GM21390 (cell line): ENCODE measurements around the gene NR1D2.
"Not testable (repeated sequence)": the region's sequence is repeated elsewhere in the genome, so short reads cannot be mapped to it uniquely, and the experiment has no call there.

Experiments used
- ATAC-seq: cut with Tn5 transposase; IDR thresholded peaks from one replicate; pipeline ENCODE4 v1.9.1; 2021; ENCODE audit not compliant: unreplicated experiment

The NR1D2 gene

DNA sequence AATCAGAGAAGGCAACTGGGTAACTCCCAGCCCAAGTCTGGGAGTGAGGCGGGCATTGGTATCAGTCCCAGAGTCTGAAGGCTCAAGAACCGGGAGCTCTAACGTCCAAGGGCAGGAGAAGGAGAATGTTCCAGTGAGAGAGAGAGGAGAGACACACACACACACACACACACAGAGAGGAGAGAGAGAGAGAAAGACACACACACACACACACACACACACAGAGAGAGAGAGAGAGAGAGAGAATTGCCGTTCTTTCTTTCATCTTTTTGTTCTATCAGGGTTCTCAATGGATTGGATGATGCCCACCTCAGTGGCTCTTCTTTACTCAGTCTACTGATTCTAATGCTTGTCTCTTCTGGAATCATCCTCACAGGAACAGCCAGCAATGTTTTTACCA lies 57.0 kb downstream of the NR1D2 start:
- no peak for ATAC-seq

- no peak for ATAC-seq
Observed at GRCh38 chr3:24003466-24003865, 58.4 kb downstream of the NR1D2 start.

GRCh38 chr3:24004171-24004938 lies 59.3 kb downstream of the NR1D2 start:
- ATAC-seq = peak; percentile 93

- no peak for ATAC-seq
Observed at GRCh38 chr3:24005669-24006068, 60.6 kb downstream of the NR1D2 start.

GRCh38 chr3:24010834-24011233 lies 65.7 kb downstream of the NR1D2 start:
- not testable (repeated sequence) for ATAC-seq

GRCh38 chr3:24012589-24013269 lies 67.6 kb downstream of the NR1D2 start:
- peak; percentile 68 for ATAC-seq

DNA sequence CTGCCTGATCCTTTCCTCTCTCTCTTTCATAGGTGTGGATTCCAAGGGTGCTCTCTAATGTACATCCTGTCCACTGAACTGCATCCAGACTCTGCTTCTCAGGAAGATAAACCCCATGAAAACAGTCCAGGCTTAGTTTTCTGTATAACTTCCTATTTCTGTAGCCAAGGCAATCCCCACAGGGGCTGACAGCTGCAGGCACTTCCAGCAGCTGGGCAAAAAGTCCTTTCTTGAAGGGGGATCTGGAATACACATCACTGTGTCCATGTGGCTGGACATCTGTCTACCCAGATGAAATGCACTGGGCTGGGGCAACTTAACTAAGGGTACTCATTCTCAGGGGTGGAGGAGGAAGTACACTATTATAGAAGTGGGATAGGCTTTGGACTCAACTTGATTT lies 72.2 kb downstream of the NR1D2 start:
- no peak for ATAC-seq

DNA sequence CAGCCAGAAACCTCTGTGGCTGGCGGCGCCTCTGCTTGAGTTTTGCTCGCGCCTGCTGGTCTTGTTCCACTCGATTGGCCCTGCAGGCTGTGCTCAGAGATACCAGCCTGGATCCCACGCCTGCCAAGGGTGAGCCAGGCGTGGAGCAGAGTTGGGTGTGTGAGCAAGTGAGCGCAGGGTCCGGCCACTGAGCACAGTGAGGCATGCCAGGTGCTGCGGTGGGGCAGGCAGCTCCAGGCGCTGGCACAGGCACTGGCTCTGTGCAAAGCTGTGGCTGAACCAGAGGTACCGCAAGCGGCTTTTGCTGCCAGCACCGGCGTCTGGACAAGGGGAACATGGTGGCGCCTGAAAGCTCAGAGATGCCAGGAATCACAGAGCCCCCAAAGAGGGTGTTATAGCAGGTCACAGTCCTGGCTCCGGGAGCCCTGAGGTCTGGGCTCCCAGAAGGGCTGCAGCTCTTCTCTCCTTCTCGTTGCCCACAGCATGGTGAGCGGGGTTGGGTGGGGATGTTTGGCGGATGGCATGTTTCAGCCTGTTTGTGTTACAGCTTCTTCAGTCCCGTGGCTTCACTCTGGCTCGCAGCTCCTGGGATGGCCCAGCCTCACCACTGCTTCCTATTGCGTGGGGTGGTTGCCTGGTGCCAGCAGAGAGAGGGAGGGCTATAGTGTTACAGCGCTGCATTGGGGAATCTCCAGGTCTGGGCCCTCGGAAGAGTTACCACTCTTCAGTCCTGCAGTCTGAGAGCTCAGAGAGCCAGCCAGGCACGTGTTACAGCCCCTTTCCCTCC lies 73.9 kb downstream of the NR1D2 start:
- ATAC-seq = no peak

GRCh38 chr3:24019585-24019984 lies 74.5 kb downstream of the NR1D2 start:
- ATAC-seq = no peak

DNA sequence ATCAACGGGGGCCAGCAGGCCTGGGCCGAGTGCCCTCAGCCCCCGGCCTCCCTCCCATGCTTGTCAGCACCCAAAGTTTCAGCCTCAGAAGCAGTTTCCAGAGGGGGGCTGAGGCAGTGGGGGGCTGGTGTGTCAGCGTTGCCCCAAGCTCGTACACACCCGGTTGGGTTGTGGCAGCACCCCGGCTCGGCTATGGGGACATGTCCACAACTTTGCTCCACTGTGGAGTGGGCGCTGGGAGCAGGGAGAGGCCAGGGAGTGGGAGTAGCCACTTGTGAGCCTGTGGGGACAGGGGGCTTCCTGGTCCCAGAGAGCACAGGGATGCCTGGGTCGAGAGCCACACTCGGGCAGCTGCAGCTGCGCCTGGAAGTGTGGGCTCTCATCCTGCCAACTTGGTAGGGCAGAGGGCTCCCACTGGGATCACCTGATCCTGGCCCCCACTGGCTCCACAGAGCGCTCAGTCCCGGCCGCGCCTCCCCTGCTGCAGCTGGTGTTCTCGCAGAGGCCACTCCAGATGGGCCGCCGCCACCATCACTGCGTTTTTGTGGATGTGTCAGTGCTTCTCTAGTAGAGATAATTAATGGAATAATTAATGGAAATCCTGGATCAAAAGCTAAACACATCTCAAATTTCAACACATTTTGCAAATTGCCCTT lies 75.1 kb downstream of the NR1D2 start:
- ATAC-seq = no peak

- no peak for ATAC-seq
Observed at GRCh38 chr3:24023197-24023596, 78.1 kb downstream of the NR1D2 start.

- no peak for ATAC-seq
Observed at GRCh38 chr3:24025805-24026204, 80.7 kb downstream of the NR1D2 start.

DNA sequence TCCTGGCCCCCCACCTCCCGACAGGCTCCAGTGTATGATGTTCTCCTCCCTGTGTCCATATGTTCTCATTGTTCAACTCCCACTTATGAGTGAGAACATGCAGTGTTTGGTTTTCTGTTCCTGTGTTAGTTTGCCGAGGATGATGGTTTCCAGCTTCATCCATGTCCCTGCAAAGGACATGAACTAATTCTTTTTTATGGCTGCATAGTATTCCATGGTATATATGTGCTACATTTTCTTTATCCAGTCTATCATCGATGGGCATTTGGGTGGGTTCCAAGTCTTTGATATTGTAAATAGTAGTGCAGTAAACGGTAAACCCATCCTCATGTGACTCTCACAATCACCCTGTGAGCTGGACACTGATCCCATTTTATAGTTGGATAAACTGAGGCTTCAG lies 81.6 kb downstream of the NR1D2 start:
- not testable (repeated sequence) for ATAC-seq

- ATAC-seq = no peak
Observed at GRCh38 chr3:24027946-24028345, 82.9 kb downstream of the NR1D2 start.
